Activated T-helper 1 cell treated with anti-CD3 and anti-CD28 coated beads, Interleukin-12 subunit alpha, Interleukin-12 subunit beta, Interleukin-2, Interleukin-4 antibody, amounts not matched to agents 30 ng/mL and 10 ng/mL and 1 ng/mL, durations not matched to agents 14 hours and 24 hours and 36 hours (primary cell): ENCODE measurements around the gene NUP155. TPM values are rescaled to one million over a fixed set of nuclear protein-coding genes. Genes with fewer than 3 reads are reported as not detected.
"Not testable (repeated sequence)": the region's sequence is repeated elsewhere in the genome, so short reads cannot be mapped to it uniquely, and the experiment has no call there.

Source experiments
- DNase-seq: peaks from one replicate; pipeline ENCODE4 v3.0.0; 2021; ENCODE audit warnings: low spot score
- H3K27ac Mint-ChIP-seq: one replicate; pipeline ENCODE4 v1.8.0; 2021; ENCODE audit warnings: mild to moderate bottlenecking, mixed read lengths
- H3K27me3 Mint-ChIP-seq: one replicate; pipeline ENCODE4 v1.8.0; 2022; ENCODE audit warnings: mild to moderate bottlenecking, moderate library complexity, mixed read lengths; ENCODE audit not compliant: insufficient read depth
- H3K36me3 Mint-ChIP-seq: one replicate; pipeline ENCODE4 v1.8.0; 2021; ENCODE audit warnings: low read depth, mixed read lengths
- H3K4me1 Mint-ChIP-seq: one replicate; pipeline ENCODE4 v1.8.0; 2021; ENCODE audit warnings: low read depth, mixed read lengths
- H3K4me3 Mint-ChIP-seq: one replicate; pipeline ENCODE4 v1.8.0; 2021; ENCODE audit warnings: mild to moderate bottlenecking, moderate library complexity, mixed read lengths
- H3K9me3 Mint-ChIP-seq: one replicate; pipeline ENCODE4 v1.8.0; 2021; ENCODE audit warnings: mixed read lengths
- intact Hi-C: fragments of 100-400 bp; cut with micrococcal nuclease; formaldehyde crosslinking; loops from one replicate; pipeline ENCODE4 v1.15.1; 2024
- total RNA-seq: library from RNA; stranded (reverse); gene quantifications from 2 replicates; pipeline ENCODE4 v1.2.3, GENCODE V29; 2022

NUP155 gene
- total RNA-seq, 1 donor from 2014 or later: 72.5 TPM

- H3K9me3 Mint-ChIP-seq: not testable (repeated sequence)
Measured at GRCh38 chr5:37334754-37335153, 36.2 kb downstream of the NUP155 start.

GRCh38 chr5:37326536-37326935 is 44.4 kb downstream of the NUP155 start:
- H3K9me3 Mint-ChIP-seq: no peaks in the 10 kb centered on the region
- DNase-seq: no peak
- no peaks in the 10 kb centered on the region for H3K27me3 Mint-ChIP-seq
- intact Hi-C loops: no loop called here
- H3K36me3 Mint-ChIP-seq: peaks cover 38% of the 10 kb centered on the region
- H3K27ac Mint-ChIP-seq: no peak overlapping the region
- peaks cover 15% of the 10 kb centered on the region for H3K4me1 Mint-ChIP-seq
- no peak overlapping the region for H3K4me3 Mint-ChIP-seq

More at GRCh38 chr5:37334754-37335153, 36.2 kb downstream of the NUP155 start:
- H3K4me3 Mint-ChIP-seq, DNase-seq, H3K27ac Mint-ChIP-seq, intact Hi-C loops, H3K27me3 Mint-ChIP-seq, H3K4me1 Mint-ChIP-seq: not testable (repeated sequence)
- peaks cover 32% of the 10 kb centered on the region for H3K36me3 Mint-ChIP-seq

GRCh38 chr5:37323607-37324006 is 47.3 kb downstream of the NUP155 start:
- Mint-ChIP-seq H3K27ac (no peak overlapping the region), H3K9me3 (no peaks in the 10 kb centered on the region), H3K4me1 (peaks cover 5% of the 10 kb centered on the region), H3K36me3 (peaks cover 41% of the 10 kb centered on the region), H3K27me3 (no peaks in the 10 kb centered on the region), H3K4me3 (no peak overlapping the region)
- DNase-seq: no peak
- intact Hi-C loops: no loop called here

GRCh38 chr5:37319037-37319782 is 51.7 kb downstream of the NUP155 start:
- DNase-seq: no peak
- H3K4me3 Mint-ChIP-seq: no peak overlapping the region
- intact Hi-C loops: loop anchor here (5.0 kb wide), 1 partner anchor 33 kb away; no protein-coding TSS in a partner anchor
- H3K27ac Mint-ChIP-seq: no peak overlapping the region
- H3K27me3 Mint-ChIP-seq: no peaks in the 10 kb centered on the region
- no peaks in the 10 kb centered on the region for H3K9me3 Mint-ChIP-seq
- peaks cover 41% of the 10 kb centered on the region for H3K36me3 Mint-ChIP-seq
- H3K4me1 Mint-ChIP-seq: peaks cover 15% of the 10 kb centered on the region

- H3K27ac Mint-ChIP-seq: no peak overlapping the region
- no peaks in the 10 kb centered on the region for H3K9me3 Mint-ChIP-seq
- H3K27me3 Mint-ChIP-seq: no peaks in the 10 kb centered on the region
- intact Hi-C loops: loop anchor here (5.0 kb wide), 1 partner anchor 36 kb away; no protein-coding TSS in a partner anchor
- peaks cover 15% of the 10 kb centered on the region for H3K4me1 Mint-ChIP-seq
- no peak for DNase-seq
- peaks cover 52% of the 10 kb centered on the region for H3K36me3 Mint-ChIP-seq
- no peak overlapping the region for H3K4me3 Mint-ChIP-seq
Measured at GRCh38 chr5:37316027-37316426, 54.9 kb downstream of the NUP155 start.

GRCh38 chr5:37310360-37310759 is 60.5 kb downstream of the NUP155 start:
- intact Hi-C loops: no loop called here
- H3K4me1 Mint-ChIP-seq: no peaks in the 10 kb centered on the region
- no peaks in the 10 kb centered on the region for H3K27me3 Mint-ChIP-seq
- H3K4me3 Mint-ChIP-seq: no peak overlapping the region
- no peak overlapping the region for H3K27ac Mint-ChIP-seq
- DNase-seq: no peak
- H3K36me3 Mint-ChIP-seq: peaks cover 39% of the 10 kb centered on the region
- no peaks in the 10 kb centered on the region for H3K9me3 Mint-ChIP-seq

GRCh38 chr5:37308793-37309192 is 62.1 kb downstream of the NUP155 start:
- H3K27ac Mint-ChIP-seq: no peak overlapping the region
- peaks cover 34% of the 10 kb centered on the region for H3K36me3 Mint-ChIP-seq
- no peak for DNase-seq
- intact Hi-C loops: loop anchor here (5.0 kb wide), 1 partner anchor 261 kb away; no protein-coding TSS in a partner anchor
- no peaks in the 10 kb centered on the region for H3K27me3 Mint-ChIP-seq
- H3K9me3 Mint-ChIP-seq: no peaks in the 10 kb centered on the region
- no peaks in the 10 kb centered on the region for H3K4me1 Mint-ChIP-seq
- H3K4me3 Mint-ChIP-seq: no peak overlapping the region

- Mint-ChIP-seq H3K36me3 (peaks cover 25% of the 10 kb centered on the region), H3K4me1 (no peaks in the 10 kb centered on the region), H3K27me3 (no peaks in the 10 kb centered on the region), H3K27ac (no peak overlapping the region), H3K4me3 (no peak overlapping the region), H3K9me3 (no peaks in the 10 kb centered on the region)
- intact Hi-C loops: loop anchor here (5.0 kb wide), 2 partner anchors 37 to 258 kb away; no protein-coding TSS in a partner anchor
- no peak for DNase-seq
Measured at GRCh38 chr5:37304888-37305287, 66.0 kb downstream of the NUP155 start.

GRCh38 chr5:37296313-37296712 is 74.6 kb downstream of the NUP155 start:
- H3K27ac Mint-ChIP-seq, H3K9me3 Mint-ChIP-seq, H3K4me1 Mint-ChIP-seq, intact Hi-C loops, DNase-seq, H3K4me3 Mint-ChIP-seq, H3K27me3 Mint-ChIP-seq: not testable (repeated sequence)
- H3K36me3 Mint-ChIP-seq: peaks cover 30% of the 10 kb centered on the region

- no peak for DNase-seq
- H3K4me3 Mint-ChIP-seq: no peak overlapping the region
- intact Hi-C loops: no loop called here
- H3K27ac Mint-ChIP-seq: no peak overlapping the region
- H3K9me3 Mint-ChIP-seq: peaks cover 35% of the 10 kb centered on the region
- H3K36me3 Mint-ChIP-seq: peaks cover 9% of the 10 kb centered on the region
- H3K4me1 Mint-ChIP-seq: no peaks in the 10 kb centered on the region
- no peaks in the 10 kb centered on the region for H3K27me3 Mint-ChIP-seq
Measured at GRCh38 chr5:37283214-37283820, 87.6 kb downstream of the NUP155 start.

- intact Hi-C loops: no loop called here
- Mint-ChIP-seq H3K27ac (no peak overlapping the region), H3K9me3 (peaks cover 12% of the 10 kb centered on the region), H3K4me1 (no peaks in the 10 kb centered on the region), H3K4me3 (no peak overlapping the region), H3K27me3 (no peaks in the 10 kb centered on the region), H3K36me3 (peaks cover 1% of the 10 kb centered on the region)
- DNase-seq: no peak
Measured at GRCh38 chr5:37275511-37275910, 95.4 kb downstream of the NUP155 start.

- Mint-ChIP-seq H3K27me3 (no peaks in the 10 kb centered on the region), H3K36me3 (no peaks in the 10 kb centered on the region), H3K4me1 (no peaks in the 10 kb centered on the region), H3K9me3 (peaks cover 7% of the 10 kb centered on the region), H3K4me3 (no peak overlapping the region), H3K27ac (no peak overlapping the region)
- DNase-seq: no peak
- intact Hi-C loops: no loop called here
Measured at GRCh38 chr5:37272511-37272910, 98.4 kb downstream of the NUP155 start.

GRCh38 chr5:37268100-37268499 is 102.8 kb downstream of the NUP155 start:
- H3K4me1 Mint-ChIP-seq, intact Hi-C loops, H3K4me3 Mint-ChIP-seq, H3K27ac Mint-ChIP-seq, H3K27me3 Mint-ChIP-seq, H3K36me3 Mint-ChIP-seq, DNase-seq: not testable (repeated sequence)
- peaks cover 14% of the 10 kb centered on the region for H3K9me3 Mint-ChIP-seq
